BJ (cell line): ENCODE results near the gene MYH6. TPM values are rescaled to one million over a fixed set of nuclear protein-coding genes. Genes with fewer than 3 reads are reported as not detected.
A peak's percentile ranks its signal among the peaks of the same experiment; 100 is the strongest.

Experiments
- CTCF ChIA-PET: fragments of 350-600 bp; formaldehyde crosslinking; extraction: SDS; loops from one replicate; lab custom pipeline; 2021; ENCODE audit warnings: antibody characterized with exemption, inconsistent platforms; lab: Yijun Ruan, JAX
- POLR2A ChIA-PET: fragments of 300-600 bp; sonication (Branson Sonifier 250); formaldehyde crosslinking; extraction: SDS; loops from one replicate; lab custom pipeline; 2021; ENCODE audit warnings: antibody characterized with exemption; lab: Charles Lee
- DNase-seq: peaks from one replicate; pipeline ENCODE4 v3.0.0-alpha.2; 2011; ENCODE audit warnings: low read depth
- H3K27me3 ChIP-seq: 2 replicates; pipeline ENCODE4 v1.6.0; 2011; ENCODE audit warnings: low read length; ENCODE audit not compliant: control insufficient read depth, insufficient read depth
- H3K36me3 ChIP-seq: 2 replicates; pipeline ENCODE4 v1.5.1; 2011; ENCODE audit warnings: low read length; ENCODE audit not compliant: control insufficient read depth, insufficient read depth
- H3K4me3 ChIP-seq: 2 replicates; pipeline ENCODE4 v1.5.1; 2011; ENCODE audit warnings: low read depth, mild to moderate bottlenecking, control low read depth, low read length
- CTCF ChIP-seq: IDR thresholded peaks from 2 replicates; pipeline ENCODE4 v1.5.1; 2011; ENCODE audit warnings: low read depth, mild to moderate bottlenecking, control low read depth, inconsistent platforms, low read length, moderate library complexity; ENCODE audit not compliant: insufficient read depth
- polyA plus RNA-seq: library from polyadenylated mRNA; depleted of rRNA; stranded (reverse); fragments of >200 nt; gene quantifications from 2 replicates; pipeline ENCODE4 v1.2.3, GENCODE V29; 2011

The MYH6 gene
- polyA plus RNA-seq, 1 experiment: not detected

DNA sequence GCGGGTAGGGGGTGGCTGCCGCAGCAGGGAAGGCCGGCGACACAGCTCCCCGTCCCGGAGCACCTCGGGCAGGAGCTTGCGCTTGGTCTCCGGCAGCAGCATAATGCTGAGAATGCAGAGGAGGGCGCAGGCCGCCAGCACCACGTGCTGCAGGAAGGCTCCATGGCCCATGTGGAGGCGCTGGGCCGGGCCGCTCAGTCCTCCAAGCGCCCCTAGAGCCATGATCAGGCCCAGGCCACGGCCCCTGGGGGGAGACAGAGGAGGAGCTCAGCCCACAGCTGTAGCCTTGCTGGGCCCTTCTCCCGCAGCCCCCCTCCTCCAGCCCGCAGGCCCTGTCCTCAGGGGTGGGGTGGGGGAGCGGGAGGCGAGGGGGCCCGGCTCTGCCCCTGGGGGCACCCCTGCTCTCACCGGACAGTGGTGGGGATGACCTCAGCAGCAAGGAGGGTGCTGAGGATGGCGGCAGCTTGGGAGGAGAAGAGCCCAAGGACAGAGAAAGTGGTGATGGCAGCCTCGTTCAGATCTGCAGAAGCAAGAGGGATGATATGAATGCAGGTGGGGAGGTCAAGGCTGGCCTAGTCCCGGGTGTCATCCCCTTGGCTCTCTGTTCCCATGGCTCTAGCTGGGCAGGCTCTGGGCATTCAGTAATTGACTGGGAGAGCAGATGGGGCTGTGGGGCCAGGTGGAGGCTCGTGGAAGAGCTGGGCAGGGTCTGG is 61.2 kb downstream of the MYH6 start:
- ChIA-PET POLR2A (no interaction called here), CTCF (interaction anchor here (0.8 to 4.2 kb wide), 5 partner anchors 18 to 33 kb away, joined by 3 to 15 read pairs (median 4); no protein-coding TSS in a partner anchor)
- DNase-seq: no peak
- Histone ChIP-seq H3K27me3 (no peaks in the 10 kb centered on the region), H3K4me3 (no peak overlapping the region), H3K36me3 (no peaks in the 10 kb centered on the region)
- TF ChIP-seq CTCF: no peak

DNA sequence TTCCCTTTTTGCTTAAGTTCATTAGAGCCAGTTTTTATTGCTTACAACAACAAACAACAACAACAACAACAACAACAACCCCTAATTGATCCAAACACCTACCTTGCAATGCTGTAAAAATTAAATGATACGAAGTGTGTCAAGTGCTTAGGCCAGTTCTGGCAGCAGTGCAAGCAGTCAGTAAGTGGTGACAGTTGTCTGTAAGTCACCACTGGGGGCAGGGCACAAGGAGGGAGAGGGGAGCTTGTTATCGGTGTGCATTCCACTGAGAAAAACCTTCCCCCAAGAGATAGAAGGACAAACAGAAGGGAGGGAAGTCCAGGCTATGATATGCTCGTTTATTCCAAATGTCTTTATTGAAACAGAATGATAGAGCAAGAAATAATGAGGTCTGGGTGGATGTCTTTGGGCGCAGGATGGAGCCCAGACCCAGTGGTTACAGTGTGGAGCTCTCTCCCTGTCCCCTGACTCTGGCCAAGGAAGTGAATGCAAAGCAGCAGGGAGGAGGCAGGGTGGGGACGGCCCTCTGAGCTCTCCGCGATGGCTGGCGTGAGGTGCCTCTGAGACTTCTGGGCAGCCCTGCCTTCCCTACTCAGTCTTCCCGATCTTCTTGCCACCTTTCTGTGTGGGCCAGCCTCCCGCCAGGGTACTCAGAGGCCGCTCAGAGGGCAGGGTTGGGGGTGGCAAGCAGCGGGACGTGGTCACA is 61.9 kb downstream of the MYH6 start:
- POLR2A ChIA-PET: no interaction called here
- no peak for TF ChIP-seq CTCF
- no peaks in the 10 kb centered on the region for H3K27me3 ChIP-seq
- CTCF ChIA-PET: interaction anchor here (0.8 to 4.2 kb wide), 7 partner anchors 11 to 34 kb away, joined by 3 to 15 read pairs (median 4); no protein-coding TSS in a partner anchor
- DNase-seq: no peak
- no peaks in the 10 kb centered on the region for H3K36me3 ChIP-seq
- H3K4me3 ChIP-seq: no peak overlapping the region

DNA sequence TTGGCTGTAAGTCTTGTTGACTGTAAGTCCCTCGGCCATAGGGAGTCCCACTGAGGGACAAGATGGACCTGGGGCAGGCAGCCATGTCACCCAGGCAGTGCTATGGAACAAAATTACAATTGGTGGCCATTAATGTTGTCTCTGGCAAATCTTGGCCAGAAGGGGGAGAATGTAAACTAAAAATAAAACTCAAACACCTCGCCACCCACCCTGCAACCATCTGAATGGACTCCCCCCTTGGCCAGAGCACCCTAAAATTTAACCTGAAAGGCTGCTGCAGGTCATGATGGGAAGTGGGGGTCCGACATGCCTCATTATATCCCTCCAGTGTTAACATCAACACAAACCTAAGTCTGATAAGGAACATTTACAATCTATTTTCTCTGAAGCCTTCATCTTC is 63.6 kb downstream of the MYH6 start:
- TF ChIP-seq CTCF: 0 out of 2 replicates have a peak, but pooled peaks have one; percentile 2
- CTCF ChIA-PET: interaction anchor here (4.2 kb wide), 1 partner anchor 35 kb away, joined by 15 read pairs; no protein-coding TSS in a partner anchor
- H3K4me3 ChIP-seq: no peak overlapping the region

GRCh38 chr14:23339506-23340268 is 68.4 kb downstream of the MYH6 start:
- no peak for DNase-seq
- POLR2A ChIA-PET: no interaction called here
- H3K36me3 ChIP-seq: no peaks in the 10 kb centered on the region
- no peak overlapping the region for H3K4me3 ChIP-seq
- no peaks in the 10 kb centered on the region for H3K27me3 ChIP-seq
- no peak for TF ChIP-seq CTCF
- CTCF ChIA-PET: interaction anchor here (2.9 kb wide), 1 partner anchor 40 kb away, joined by 11 read pairs; no protein-coding TSS in a partner anchor

More for the DNA sequence above, 63.6 kb downstream of the MYH6 start:
- H3K27me3 ChIP-seq: no peaks in the 10 kb centered on the region
- POLR2A ChIA-PET: no interaction called here
- H3K36me3 ChIP-seq: no peaks in the 10 kb centered on the region
- no peak for DNase-seq
